ENCODE data around the gene CCL2.

DNA sequence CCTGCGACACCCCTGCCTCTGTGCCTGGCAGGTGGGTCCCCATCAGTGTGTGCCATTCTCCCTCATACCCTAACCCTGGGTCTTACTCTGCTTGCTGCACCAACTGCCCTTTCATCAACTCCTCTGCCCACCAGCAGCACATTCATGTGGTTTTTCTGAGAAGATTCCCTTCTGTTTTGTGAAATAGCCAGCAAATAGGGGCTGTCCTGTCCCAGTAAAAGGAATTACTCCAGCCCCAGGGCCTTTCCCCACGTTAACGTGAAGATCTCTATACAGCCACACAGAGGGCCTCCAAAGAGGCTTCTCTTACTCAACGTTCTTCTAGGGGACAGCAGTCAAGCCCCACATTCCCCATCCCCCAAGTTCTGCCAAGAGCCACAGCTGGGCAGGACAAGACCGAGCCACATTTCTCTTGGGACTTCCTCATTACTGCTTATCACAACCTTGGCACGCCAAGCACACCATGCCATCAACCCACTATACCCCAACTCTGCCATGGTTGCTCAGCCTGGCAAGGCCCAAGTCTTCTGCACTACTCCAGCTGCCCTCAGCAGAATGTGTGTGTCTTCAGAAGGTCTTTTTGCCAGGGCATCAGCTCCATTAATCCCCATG is 18.7 kb upstream of the CCL2 start:
- no peak for TF ChIP-seq ZNF384 (IDR thresholded peaks at IDR 0.05)
- no peak for TF ChIP-seq FOXM1 (IDR thresholded peaks at IDR 0.05; ENCODE audit: borderline replicate concordance)
